DMS 273 treated with DMSO at 0.1 percent for 48 hours (cell line): Measurements from ENCODE around the gene TEX51.

Source experiments
- DNase-seq: peaks from one replicate; lab custom pipeline; 2025; lab: John Stamatoyannopoulos, UW

TEX51 gene

DNA sequence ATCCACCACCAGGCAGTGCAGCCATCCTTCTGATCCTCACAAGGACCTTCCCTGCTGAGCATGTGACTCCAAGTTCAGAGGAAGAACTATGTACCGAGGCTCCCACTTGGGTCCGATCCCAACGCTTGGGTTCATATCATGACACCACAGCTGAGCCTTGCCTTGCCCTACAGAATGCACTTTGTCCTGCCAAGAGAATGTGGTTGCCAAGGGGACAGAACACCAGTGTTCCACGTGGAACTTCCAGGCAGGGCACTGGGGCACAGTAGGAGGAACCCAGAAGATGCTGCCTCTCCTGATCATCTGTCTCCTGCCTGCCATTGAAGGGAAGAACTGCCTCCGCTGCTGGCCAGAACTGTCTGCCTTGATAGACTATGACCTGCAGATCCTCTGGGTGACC is at the start of gene TEX51:
Gene TEX51, plus strand, starts transcription at position 255 of the 400 bp plus-strand sequence. Its CDS starts 29 bp downstream, at position 284.
- DNase-seq = no peak

DNA sequence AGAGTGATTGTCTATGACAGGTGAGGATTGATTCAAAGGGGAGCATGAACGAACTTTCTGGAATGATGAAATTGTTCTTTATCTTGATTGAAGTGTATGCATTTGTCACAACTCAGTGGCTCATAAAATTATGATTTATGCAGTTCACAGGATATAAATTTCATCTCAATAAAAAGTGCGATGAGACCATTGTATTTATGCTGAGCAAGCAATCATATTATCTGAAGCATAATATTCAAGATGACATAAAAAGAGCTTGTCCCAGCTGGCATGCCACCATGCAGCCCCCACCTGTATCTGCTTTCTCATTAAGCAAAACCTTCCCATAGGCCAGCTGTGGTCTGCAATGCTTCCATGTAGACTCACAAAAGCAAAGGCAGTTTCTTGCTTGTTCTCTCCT is 49.6 kb upstream of the TEX51 start:
- no peak for DNase-seq

DNA sequence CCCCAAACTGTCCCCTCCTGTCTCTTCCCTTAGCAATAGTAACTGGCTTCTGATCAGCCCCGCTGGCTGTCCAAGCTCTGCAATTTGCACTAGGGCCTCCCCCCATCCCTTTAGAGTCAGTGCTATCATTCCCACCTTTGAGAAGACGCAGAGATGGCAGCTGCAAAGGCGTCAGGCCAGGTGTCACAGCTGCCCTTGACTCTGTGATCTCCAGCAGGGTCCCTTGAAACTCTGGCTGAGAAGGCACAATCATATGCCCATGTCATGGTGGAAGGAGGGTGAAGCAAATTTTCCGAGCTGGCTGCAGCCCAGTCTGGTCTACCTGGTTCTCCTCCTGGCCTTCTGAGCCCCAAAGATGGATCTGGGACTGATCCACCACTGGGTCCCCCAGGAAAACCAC is 49.2 kb upstream of the TEX51 start:
- DNase-seq = no peak

DNA sequence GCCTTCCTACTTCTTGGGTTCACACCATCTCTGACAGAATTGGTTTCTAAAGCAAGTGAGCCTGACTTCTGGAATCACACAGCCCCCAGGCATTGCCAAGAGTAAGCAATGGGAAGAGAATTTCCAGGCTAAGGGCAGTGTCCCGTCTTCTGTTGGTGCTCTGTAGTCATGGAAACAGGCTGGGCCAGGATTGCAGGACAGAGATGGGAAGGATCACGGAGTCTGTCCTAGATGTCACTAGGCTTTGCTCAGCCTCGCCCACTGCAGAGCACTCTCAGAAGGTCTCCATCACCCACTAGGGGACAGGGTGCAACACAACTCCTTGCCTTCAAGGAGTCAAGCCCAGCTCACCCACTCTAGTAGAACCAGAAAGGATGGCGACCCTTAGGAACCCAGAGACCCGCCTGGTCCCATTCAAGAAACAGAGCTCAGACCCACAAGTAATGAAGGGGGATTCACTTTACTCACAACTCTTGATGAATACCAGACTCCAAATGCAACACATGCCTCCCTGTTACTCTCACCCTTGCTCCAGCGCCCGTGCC is 48.6 kb upstream of the TEX51 start:
- no peak for DNase-seq

DNA sequence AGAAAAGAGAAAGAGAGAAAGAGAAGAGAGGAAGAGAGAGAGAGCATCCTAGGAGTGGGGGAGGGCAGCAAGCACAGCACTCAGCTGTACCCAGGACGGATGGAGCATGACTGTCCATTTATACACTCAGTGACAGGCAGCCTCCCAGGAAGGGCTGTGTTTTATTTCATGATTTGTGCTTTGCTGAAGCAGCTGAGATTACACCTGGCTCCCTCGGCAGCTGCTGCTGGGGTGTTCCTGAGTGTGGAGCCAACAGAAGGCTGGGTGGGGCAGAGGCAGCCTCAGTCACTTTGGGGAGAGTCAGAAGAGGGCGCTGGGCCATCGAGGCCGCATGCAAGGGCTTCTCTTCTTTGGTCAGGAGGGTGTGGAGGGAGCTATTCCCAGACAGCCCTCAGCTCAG is 47.8 kb upstream of the TEX51 start:
- no peak for DNase-seq

DNA sequence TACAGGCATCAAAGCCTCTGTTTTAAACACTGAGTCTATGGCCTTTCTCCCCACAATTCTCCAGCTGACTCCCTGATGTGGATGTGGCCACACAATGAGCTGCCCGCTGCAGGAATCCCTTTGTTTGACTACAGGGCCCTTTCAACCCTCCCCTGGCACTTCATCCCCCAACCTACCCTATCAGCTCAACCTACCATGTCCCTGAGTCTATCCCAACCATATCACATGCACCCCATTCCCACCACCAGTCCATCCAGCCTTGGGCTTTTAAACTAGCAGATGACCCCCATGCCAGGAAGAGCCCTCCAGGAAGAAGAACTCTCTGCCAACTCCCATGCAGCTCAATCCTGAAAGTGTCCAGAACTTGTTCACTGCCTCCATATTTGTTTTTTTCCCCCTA is 46.9 kb upstream of the TEX51 start:
- no peak for DNase-seq

DNA sequence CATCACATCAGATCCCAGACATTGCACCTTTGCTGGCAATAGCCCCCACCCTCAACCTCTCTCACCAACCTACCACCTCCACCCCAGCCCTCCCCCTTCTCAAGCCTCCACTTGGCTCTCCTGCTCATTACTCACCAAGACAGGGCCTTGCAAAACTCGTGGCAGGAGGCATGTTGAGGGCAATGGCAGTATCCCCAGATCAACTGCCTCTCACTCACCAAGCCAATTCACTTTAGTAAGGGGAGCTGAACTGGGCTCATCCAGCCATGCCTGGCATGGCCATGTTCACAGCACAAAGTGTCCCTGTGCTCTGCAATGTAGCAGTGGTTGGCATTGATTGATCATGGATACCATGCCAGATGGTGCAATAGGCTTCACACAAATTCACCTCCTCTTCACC is 46.3 kb upstream of the TEX51 start:
- no peak for DNase-seq

DNA sequence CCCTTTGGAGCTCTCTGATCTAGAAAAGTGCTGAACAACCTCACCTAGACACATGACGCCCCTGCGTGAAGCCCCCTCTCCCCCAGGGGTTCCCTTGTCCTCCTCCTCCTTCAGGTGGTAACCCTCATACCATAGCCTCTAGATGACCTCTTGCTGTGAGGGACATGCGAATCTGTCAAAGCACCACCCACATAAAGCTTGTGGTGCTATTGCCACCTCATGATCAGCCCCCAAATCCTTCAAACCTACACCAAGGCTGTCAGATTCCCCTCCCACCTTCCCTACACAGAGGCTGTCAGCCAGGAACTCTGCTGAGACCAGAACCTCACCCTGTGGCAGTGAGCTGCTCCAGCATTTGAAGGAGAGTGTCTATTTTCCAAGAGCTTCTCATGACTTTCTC is 43.1 kb upstream of the TEX51 start:
- no peak for DNase-seq

DNA sequence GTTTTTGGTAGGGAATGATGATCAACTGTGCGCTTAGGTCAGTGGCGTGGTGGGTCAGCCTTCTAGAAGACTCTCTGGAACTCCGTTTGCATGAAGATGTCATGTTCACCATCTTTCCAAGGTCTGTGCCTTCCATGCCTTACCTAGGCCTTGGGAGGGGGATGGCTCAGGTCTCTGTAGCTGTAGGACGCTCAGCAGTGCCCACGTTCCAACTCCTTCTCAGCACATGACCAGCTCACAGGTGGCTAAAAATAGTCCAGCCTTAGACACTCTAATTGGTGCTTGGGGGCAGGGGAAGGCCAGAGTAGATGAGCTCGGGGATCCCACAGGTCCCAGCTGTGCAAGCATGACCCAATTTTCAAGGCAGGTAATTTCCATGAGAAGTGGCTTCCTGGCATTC is 42.3 kb upstream of the TEX51 start:
- no peak for DNase-seq

DNA sequence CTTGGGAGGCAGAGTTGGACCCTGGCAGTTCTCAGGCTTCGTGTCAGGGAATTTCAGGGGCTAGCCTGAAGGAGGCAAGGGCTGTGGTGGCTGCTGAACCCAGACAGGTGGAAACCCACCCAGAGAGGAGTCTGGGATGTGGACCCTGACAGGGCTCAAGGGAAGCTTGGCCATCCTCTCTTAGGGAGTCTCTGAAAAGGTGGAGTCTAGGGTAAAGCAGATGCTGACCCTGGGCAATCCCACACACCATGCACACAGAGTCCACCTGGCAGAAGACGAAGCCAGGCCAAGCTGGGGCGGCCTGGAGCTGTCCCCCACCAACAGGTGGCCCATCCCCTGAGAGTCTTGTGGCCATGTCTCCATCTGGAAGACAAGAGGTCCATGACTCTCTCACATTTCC is 41.2 kb upstream of the TEX51 start:
- DNase-seq = no peak

DNA sequence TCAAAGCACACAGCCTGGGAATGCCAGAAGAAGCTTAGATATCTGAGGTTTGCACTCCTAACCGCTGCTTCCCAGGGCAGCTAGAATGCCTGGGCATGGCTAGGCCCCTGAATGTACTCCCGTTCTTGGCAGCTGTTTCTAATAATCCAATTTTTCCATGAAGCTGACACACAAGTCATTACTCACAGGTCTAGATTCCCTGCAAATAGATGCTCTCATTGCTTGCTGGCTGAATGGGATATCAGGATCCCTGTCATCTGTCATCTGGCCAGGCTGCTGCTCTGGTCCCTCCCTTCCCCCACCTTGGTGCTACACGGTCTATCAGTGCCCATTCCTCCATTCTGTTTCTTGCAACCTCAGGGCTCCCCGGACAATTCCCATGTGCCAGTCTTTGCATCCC is 40.7 kb upstream of the TEX51 start:
- DNase-seq = no peak

DNA sequence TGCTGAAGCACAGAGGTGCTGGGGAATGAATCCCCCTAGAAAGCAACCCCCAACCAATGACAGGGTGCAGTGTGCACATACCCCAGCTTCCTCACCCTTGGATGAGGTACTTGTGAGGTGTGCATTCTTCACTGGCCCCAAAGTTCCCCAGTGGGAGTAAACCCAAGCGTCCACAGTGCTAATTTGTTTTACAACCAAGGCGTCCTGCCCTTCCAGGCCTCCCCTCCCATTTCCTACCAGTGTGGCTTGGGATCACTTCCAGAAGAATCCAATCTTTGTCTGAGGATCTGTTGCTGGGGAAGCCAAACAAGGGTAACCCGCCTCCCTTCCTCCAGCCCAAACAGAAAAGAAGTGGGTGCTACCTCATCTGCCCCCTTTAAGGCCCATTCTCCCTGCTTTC is 40.3 kb upstream of the TEX51 start:
- DNase-seq = no peak

DNA sequence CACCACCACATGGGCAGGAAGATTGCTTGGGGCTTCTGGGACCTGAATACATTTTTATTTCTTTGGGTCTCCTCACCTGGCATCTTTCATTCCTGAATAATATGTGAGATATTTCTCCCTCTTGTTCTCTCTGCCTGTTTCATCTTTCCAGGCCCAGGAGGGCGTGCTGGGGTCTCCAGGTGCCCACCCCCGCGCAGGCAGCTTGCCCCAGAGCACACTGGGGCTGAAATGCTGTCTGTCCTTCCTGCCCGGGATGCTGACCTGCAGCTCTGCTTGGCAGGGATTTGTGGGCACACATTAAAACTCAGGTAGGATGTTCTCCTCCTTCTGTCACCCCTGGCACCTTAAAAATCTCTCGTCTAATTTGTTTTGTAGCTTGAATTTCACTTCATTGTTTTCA is 39.7 kb upstream of the TEX51 start:
- no peak for DNase-seq

DNA sequence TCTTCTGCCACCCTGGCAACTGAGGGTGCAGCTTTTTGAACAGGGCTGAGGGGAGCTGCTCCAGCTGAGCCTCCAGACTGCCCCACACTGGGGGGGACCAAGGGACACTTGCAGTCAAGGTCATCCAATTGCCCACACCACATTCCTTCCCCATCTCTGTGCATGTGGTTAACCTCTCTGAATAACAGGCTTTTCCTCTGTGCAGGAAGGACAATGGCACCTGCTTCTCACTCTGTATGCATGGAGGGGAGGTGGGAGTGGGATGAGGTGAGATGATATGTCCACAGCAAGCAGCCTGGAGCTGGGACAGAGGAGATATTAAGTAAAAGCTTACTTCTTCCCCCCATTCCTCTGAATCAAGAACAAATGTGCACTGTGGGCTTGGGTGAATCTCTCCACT is 39.1 kb upstream of the TEX51 start:
- no peak for DNase-seq

DNA sequence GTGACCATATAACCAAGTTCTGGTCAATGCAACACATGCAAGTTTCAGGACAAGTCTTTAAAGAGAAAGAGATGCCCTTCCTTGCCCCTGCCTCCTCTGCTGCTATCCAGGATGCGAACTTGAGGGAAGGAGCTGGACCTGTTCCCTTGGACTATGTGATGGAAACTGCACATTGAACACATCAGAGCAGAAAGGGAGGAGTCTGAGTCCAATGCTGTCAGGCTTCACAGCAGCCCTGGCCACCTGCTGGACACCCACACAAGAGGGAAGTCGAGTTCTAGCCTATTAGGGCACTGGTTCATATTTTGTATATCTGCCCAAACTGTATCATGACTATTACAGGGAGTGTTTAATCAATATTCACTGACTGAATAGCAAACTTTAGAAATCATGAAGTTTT is 38.3 kb upstream of the TEX51 start:
- no peak for DNase-seq

DNA sequence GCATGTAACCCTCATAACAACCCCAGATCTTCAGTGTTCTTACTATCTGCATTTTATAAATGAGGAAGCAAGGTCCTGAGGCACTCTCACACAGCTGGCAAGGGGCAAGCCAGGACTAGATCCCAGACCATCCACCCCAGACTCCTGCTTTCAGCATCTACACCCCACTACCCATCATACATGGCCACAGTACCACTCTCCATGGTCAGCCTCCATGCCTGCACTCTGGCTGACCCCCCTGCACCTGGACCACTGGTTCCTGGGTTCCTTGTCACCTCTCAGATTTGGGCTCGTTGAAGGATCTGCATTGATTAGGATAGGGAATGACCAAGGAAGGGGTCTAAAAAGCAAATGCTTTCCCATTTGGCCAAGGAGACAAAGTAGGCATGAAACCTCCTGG is 36.0 kb upstream of the TEX51 start:
- DNase-seq = no peak

DNA sequence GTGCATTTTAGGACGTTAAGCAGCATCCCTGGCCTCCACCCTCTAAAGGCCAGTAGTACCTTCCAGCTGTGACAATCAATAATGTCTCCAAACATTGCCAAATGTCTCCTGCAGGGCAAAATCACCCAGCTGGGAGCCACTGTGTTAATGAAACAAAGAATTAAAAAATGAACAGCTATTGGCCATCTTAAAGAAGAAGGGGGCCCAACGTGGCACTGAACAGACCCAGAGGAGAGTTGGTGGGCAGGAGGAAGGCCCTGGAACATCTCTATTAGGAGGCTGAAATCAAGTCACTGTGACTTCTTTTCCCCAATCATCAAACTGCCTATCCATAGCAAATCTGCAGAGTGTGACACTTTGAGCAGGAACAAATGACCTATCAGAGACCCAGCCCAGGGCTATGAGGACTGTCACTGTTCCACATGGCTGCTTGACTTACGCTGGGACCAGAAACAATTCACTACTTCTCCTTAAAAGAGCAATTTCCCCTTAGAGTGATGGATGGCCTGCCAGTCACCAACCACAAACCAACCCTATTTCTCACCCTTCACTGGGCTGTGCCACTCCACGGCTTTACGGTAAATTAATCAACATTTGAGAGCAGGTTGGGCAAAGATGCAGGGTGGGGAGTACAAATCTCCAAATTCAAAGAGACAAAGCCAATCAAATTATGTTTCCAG is 35.2 kb upstream of the TEX51 start:
- no peak for DNase-seq

DNA sequence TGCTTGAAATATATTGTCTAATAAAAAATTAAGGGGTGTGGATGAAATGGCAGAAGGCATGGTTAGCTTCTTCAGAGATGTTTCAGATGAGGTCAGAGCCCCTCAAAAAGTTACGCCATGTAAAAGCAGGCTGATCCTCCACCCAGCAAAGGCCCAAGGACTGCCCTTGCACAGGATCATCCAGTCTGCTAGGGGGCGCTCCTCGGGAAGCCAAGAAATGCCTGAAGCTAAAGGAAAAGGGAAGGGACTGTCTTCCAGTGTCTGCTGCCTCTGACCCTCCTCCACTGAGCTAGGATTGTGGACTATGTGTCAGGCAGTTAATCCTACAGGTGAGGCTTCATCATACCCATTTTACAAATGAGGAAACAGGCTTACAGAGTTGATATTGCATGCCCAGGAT is 33.8 kb upstream of the TEX51 start:
- DNase-seq = no peak

DNA sequence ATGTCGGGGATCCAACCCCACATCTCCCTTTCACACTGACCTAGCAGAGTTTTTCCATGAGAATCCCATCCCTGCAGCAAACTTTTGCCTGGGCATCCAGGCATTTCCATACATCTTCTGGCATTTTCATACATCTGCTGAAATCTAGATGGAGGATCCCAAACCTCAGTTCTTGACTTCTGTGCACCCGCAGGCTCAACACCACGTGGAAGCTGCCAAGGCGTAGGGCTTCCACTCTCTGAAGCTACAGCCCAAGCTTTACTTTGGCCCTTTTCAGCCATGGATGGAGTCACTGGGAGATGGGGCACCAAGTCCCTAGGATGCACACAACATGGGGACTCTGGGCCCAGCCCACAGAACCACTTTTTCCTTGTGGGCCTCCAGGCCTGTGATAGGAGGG is 32.2 kb upstream of the TEX51 start:
- no peak for DNase-seq

DNA sequence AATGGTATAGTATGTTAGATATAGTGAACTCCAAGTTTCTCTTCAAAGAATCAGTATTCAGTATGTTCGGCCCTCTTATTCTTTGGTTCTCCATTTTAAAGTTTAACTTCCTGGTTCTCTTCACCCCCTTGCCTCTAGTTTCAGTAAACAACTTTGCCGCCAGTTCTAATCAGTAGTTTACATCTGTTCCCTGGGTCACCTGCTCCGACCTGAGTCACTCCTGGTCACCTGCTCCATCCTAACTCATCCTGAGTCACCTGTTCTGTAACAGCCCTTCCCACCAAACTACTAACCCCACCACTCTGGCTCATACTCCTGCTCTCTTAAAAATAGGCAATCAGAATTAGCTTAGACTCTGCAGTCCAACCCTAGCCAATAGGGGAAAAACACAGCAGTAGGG is 23.7 kb upstream of the TEX51 start:
- DNase-seq = no peak

DNA sequence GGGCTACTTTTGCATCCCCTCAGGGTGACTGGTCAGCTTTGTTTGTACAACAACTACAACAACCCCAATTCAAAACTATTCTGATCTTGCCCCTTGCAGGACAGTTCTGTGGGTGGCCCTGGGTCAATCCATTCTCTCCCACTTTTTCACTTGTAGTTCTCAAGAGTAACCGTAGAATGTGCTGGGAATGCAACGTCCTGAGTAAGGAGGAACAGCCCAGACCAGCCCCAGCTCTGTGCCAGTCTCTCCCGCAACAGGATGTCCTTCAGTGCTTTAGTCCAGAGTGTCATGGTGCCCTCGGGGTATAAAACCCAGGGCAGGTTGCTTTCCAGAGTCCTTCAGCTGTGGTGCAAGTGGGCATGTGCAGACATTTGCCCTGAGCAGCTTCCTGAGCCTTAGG is 22.1 kb upstream of the TEX51 start:
- no peak for DNase-seq

DNA sequence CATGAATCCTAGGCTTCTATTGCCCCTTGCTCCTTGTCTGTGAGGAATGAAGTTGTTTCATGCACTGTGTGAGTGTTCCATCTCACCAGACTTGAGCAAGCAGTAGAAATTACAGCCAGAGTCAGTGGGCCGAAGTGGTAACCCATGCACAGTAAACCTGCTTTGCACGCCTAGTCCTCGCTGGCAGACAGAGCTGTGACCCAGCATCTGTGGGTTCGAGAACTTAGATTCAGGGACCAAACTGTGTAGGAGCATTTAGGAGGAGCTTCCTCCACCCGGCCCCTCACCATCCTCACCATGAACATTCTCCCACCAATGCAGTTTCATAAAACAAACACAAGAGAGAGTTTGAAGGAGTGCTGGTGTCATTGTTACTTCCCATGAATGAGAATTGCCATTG is 21.6 kb upstream of the TEX51 start:
- DNase-seq = no peak

DNA sequence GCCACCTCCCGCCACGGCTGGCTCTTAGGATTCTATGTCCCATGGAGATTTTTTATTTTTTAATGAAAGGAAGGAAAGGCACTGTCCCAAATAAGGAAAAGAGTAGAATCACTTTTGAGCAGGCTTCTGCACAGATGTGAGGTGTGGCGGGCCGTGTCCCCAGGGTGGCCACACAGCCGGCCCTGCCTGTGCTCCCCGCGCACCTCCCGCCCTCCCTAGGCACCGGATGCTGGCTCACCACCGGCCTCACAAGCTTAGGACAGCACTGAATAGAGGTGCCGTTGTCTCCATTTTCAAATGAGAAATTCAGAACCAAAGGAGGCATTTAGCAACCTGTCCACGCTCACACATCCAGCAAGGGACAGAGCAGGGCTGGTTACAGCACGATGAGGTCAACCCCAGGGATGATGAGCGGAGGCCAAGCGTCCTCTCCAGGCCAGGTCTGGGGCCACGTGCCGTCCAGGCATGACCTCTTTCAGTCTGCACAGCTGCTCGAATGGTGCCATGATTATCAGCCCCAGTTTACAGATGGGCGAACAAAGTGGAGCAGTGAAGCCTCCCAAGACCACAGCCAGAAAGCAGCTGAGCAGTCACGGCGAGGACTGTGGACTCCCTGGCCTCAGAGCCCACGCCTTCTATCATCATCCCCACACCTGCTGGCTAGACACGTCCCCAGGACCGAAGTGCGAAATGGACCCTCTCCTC is 20.7 kb upstream of the TEX51 start:
- no peak for DNase-seq

DNA sequence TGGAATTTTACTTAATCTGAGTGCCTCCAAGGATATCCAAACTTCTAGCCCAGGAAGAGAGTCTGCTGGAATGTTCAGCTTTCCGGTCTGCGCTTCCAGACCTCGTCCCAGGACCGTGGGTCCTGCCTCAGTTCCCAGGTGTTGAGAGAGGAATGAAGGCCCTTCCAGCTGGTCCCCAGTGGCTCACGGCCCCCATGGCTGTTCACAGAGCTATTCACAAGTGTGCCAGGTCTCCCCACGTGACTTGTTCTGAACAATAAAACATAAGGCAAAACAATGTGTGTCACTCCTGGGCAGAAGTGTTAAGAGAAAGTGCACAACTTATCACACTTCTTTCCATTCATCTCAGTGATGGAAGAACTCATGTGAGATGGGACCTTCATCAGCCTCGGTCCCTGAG is 20.1 kb upstream of the TEX51 start:
- DNase-seq = no peak
